A673 (cell line): Measurements from ENCODE around the gene PALLD.

Source experiments
- EZH2 ChIP-seq: fragments of 200-600 bp; sonication (generic); IDR thresholded peaks from 2 replicates; pipeline ENCODE4 v1.6.1; 2017; ENCODE audit warnings: borderline replicate concordance, low read depth, mild to moderate bottlenecking, mixed read lengths, antibody characterized with exemption, low read length; ENCODE audit not compliant: poor library complexity, severe bottlenecking
- TF ChIP-seq, protein P1 (sequence below): fragments of 300-800, 200-600 bp; sonication (generic); conservative IDR thresholded peaks from 2 replicates; pipeline ENCODE4 v1.5.1; 2017; ENCODE audit warnings: low read depth, mild to moderate bottlenecking, antibody characterized with exemption, low read length, moderate library complexity, mixed read lengths

DNA sequence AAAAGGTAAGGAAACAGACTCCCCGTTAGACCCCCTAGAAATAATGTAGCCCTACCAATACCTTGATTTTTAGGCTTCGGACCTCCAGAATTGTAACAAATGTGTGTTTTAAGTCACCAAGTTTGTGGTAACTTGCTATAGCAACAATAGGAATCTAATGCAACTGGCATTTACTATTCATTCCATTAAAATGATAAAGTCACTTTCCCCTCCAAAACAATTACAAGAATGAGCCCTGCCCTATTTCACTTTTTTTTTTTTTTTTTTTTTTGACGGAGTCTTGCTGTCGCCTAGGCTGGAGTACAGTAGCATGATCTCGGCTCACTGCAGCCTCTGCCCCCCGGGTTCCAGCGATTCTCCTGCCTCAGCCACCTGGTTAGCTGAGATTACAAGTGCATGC lies 13.0 kb upstream of the PALLD start:
- TF ChIP-seq, protein P1, sequence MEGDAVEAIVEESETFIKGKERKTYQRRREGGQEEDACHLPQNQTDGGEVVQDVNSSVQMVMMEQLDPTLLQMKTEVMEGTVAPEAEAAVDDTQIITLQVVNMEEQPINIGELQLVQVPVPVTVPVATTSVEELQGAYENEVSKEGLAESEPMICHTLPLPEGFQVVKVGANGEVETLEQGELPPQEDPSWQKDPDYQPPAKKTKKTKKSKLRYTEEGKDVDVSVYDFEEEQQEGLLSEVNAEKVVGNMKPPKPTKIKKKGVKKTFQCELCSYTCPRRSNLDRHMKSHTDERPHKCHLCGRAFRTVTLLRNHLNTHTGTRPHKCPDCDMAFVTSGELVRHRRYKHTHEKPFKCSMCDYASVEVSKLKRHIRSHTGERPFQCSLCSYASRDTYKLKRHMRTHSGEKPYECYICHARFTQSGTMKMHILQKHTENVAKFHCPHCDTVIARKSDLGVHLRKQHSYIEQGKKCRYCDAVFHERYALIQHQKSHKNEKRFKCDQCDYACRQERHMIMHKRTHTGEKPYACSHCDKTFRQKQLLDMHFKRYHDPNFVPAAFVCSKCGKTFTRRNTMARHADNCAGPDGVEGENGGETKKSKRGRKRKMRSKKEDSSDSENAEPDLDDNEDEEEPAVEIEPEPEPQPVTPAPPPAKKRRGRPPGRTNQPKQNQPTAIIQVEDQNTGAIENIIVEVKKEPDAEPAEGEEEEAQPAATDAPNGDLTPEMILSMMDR = no peak
- TF ChIP-seq EZH2 = no peak
